Measurements from ENCODE around the gene MYCBP2. TPM values are rescaled to one million over a fixed set of nuclear protein-coding genes. Genes with fewer than 3 reads are reported as not detected.

The MYCBP2 gene
- total RNA-seq, 5 donors from 2014 or later (not counting 1 experiment from before 2014, with no cell fraction given): 153 to 214 (median 176) TPM

DNA sequence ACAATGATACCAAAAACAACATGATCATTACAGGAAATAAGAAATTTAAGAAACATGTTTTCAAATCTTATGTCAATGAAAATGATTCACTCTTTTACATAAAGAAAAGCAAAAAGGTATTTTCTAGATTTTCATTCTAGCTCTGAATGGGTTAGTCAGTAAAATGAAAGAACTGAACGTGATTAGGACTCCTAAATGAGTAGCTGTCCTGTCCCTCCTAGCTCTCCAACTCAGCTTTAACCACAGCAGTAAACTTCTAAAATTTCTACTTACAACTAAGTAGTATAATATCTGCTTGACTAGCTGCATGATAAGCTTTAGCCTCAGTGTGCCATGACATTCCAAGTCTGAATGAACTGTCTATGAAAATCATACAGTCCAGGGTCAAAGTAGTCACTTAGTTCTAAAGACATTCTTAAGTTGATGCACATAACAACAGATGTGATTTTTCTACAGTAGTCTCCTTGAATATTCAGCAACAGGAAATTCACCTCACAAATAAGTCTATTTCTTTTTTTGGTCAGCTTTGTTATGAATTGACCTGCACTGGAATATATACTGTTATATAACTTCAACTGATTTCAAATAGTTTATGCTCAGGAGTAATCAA is 136.4 kb downstream of the MYCBP2 start:
- H3K9me3 Mint-ChIP-seq: no peaks in the 10 kb centered on the region
- DNase-seq (no peak), ATAC-seq (replicated peaks in 1 of 4) (no peak)
- H3K36me3 ChIP-seq (ENCODE audit: control insufficient read depth in 2 of 2, extremely low read depth in 1 of 2, insufficient read depth in 1 of 2, low read length in 1 of 2): peaks cover 0 to 58% of the 10 kb centered on the region in 2 donors
- no peak overlapping the region for H3K27ac Mint-ChIP-seq
- no peak overlapping the region for H3K4me3 ChIP-seq (ENCODE audit: control insufficient read depth in 1 of 2, extremely low read depth in 1 of 2, low read length in 1 of 2)
- H3K9me3 ChIP-seq: no peaks in the 10 kb centered on the region
- H3K4me1 ChIP-seq (ENCODE audit: control insufficient read depth in 1 of 2, extremely low read depth in 1 of 2, insufficient read depth in 2 of 2, low read length in 2 of 2): no peaks in the 10 kb centered on the region
- H3K4me3 Mint-ChIP-seq: no peak overlapping the region
- H3K36me3 Mint-ChIP-seq: peaks cover 50% of the 10 kb centered on the region
- CTCF ChIA-PET: no interaction called here
- no CpG with 5 or more reads among the region's 1 CpG for WGBS (ENCODE audit: insufficient coverage)
- no peaks in the 10 kb centered on the region for H3K27me3 Mint-ChIP-seq
- H3K27me3 ChIP-seq (replicated peaks in 1 of 2; ENCODE audit: control insufficient read depth in 2 of 2, extremely low read depth in 1 of 2, insufficient read depth in 2 of 2, low read length in 1 of 2): no peaks in the 10 kb centered on the region
- POLR2A ChIA-PET: no interaction called here
- H3K27ac ChIP-seq (ENCODE audit: low read length): no peak overlapping the region
- peaks cover 6 to 18% (median 8%) of the 10 kb centered on the region in 3 donors for H3K4me1 Mint-ChIP-seq

DNA sequence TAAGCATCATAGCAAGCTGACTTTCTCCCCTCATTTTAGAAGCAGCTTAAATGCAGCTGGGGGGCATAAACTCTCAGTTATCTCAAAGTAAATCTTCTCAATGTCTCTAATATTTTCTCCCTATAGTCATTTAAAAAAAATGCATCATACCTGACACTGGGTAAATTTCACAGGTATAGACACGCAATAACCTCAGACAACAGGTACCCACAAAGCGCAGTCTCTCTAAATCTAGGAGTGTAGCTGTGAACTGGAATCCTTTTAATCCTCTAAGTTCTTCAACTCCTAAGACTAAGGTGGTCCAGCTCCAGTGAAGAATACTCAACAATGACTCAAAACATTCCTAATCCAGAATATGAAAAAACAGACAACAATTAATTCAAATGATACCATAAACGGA is 141.2 kb downstream of the MYCBP2 start:
- no peak overlapping the region for H3K4me3 Mint-ChIP-seq
- H3K36me3 Mint-ChIP-seq: peaks cover 59% of the 10 kb centered on the region
- H3K4me3 ChIP-seq (ENCODE audit: control insufficient read depth in 1 of 2, extremely low read depth in 1 of 2, low read length in 1 of 2): no peak overlapping the region
- H3K9me3 Mint-ChIP-seq: no peaks in the 10 kb centered on the region
- ChIA-PET CTCF (no interaction called here), POLR2A (no interaction called here)
- peaks cover 15 to 28% (median 16%) of the 10 kb centered on the region in 3 donors for H3K4me1 Mint-ChIP-seq
- H3K4me1 ChIP-seq (ENCODE audit: control insufficient read depth in 1 of 2, extremely low read depth in 1 of 2, insufficient read depth in 2 of 2, low read length in 2 of 2): peaks cover 0 to 3% of the 10 kb centered on the region in 2 experiments
- no peak overlapping the region for H3K27ac ChIP-seq (ENCODE audit: low read length)
- no CpG with 5 or more reads among the region's 3 CpGs for WGBS (ENCODE audit: insufficient coverage)
- H3K36me3 ChIP-seq (ENCODE audit: control insufficient read depth in 2 of 2, extremely low read depth in 1 of 2, insufficient read depth in 1 of 2, low read length in 1 of 2): peaks cover 4 to 50% of the 10 kb centered on the region in 2 donors
- peak overlapping the region in 1 of 2 donors; percentile 28 for H3K27ac Mint-ChIP-seq
- H3K27me3 Mint-ChIP-seq: no peaks in the 10 kb centered on the region
- DNase-seq: no peak
- ATAC-seq (replicated peaks in 1 of 4): no peak
- no peaks in the 10 kb centered on the region for H3K9me3 ChIP-seq
- H3K27me3 ChIP-seq (replicated peaks in 1 of 2; ENCODE audit: control insufficient read depth in 2 of 2, extremely low read depth in 1 of 2, insufficient read depth in 2 of 2, low read length in 1 of 2): no peaks in the 10 kb centered on the region

GRCh38 chr13:77184455-77184854 is 142.4 kb downstream of the MYCBP2 start:
- DNase-seq (no peak), ATAC-seq (replicated peaks in 1 of 4) (peak in 2 of 4 experiments; percentile 43 to 58)
- H3K27ac Mint-ChIP-seq: peak overlapping the region; percentile 53 to 79
- peaks cover 15 to 25% (median 16%) of the 10 kb centered on the region in 3 donors for H3K4me1 Mint-ChIP-seq
- H3K27me3 Mint-ChIP-seq: no peaks in the 10 kb centered on the region
- peaks cover 65% of the 10 kb centered on the region for H3K36me3 Mint-ChIP-seq
- ChIA-PET POLR2A (interaction anchor here in 1 of 2 donors (0.6 kb wide), 1 partner anchor 1965 kb away, joined by 3 read pairs; no protein-coding TSS in a partner anchor), CTCF (no interaction called here)
- no peaks in the 10 kb centered on the region for H3K9me3 ChIP-seq
- H3K4me1 ChIP-seq (ENCODE audit: control insufficient read depth in 1 of 2, extremely low read depth in 1 of 2, insufficient read depth in 2 of 2, low read length in 2 of 2): peaks cover 0 to 3% of the 10 kb centered on the region in 2 experiments
- H3K36me3 ChIP-seq (ENCODE audit: control insufficient read depth in 2 of 2, extremely low read depth in 1 of 2, insufficient read depth in 1 of 2, low read length in 1 of 2): peaks cover 8 to 57% of the 10 kb centered on the region in 2 donors
- 40% methylated on average over 1 of the region's 2 CpGs for WGBS (ENCODE audit: insufficient coverage)
- H3K4me3 Mint-ChIP-seq: no peak overlapping the region
- no peaks in the 10 kb centered on the region for H3K27me3 ChIP-seq (replicated peaks in 1 of 2; ENCODE audit: control insufficient read depth in 2 of 2, extremely low read depth in 1 of 2, insufficient read depth in 2 of 2, low read length in 1 of 2)
- no peak overlapping the region for H3K4me3 ChIP-seq (ENCODE audit: control insufficient read depth in 1 of 2, extremely low read depth in 1 of 2, low read length in 1 of 2)
- no peaks in the 10 kb centered on the region for H3K9me3 Mint-ChIP-seq
- H3K27ac ChIP-seq (ENCODE audit: low read length): peak overlapping the region; percentile 10

- Histone ChIP-seq H3K27me3 (replicated peaks in 1 of 2; ENCODE audit: control insufficient read depth in 2 of 2, extremely low read depth in 1 of 2, insufficient read depth in 2 of 2, low read length in 1 of 2) (no peaks in the 10 kb centered on the region), H3K27ac (ENCODE audit: low read length) (no peak overlapping the region), H3K4me3 (ENCODE audit: control insufficient read depth in 1 of 2, extremely low read depth in 1 of 2, low read length in 1 of 2) (no peak overlapping the region), H3K9me3 (no peaks in the 10 kb centered on the region), H3K4me1 (ENCODE audit: control insufficient read depth in 1 of 2, extremely low read depth in 1 of 2, insufficient read depth in 2 of 2, low read length in 2 of 2) (peaks cover 0 to 3% of the 10 kb centered on the region in 2 experiments), H3K36me3 (ENCODE audit: control insufficient read depth in 2 of 2, extremely low read depth in 1 of 2, insufficient read depth in 1 of 2, low read length in 1 of 2) (peaks cover 8 to 62% of the 10 kb centered on the region in 2 donors)
- CTCF ChIA-PET: interaction anchor here in 1 of 2 donors (0.6 kb wide), 1 partner anchor 58 kb away, joined by 6 read pairs; no protein-coding TSS in a partner anchor
- Mint-ChIP-seq H3K4me1 (peaks cover 9 to 14% (median 13%) of the 10 kb centered on the region in 3 donors), H3K27me3 (no peaks in the 10 kb centered on the region), H3K9me3 (no peaks in the 10 kb centered on the region), H3K4me3 (no peak overlapping the region), H3K36me3 (peaks cover 69% of the 10 kb centered on the region), H3K27ac (no peak overlapping the region)
- no peak for DNase-seq
- no peak for ATAC-seq (replicated peaks in 1 of 4)
- WGBS (ENCODE audit: insufficient coverage): no CpG with 5 or more reads among the region's 4 CpGs
- POLR2A ChIA-PET: no interaction called here
Observed at GRCh38 chr13:77180011-77180410, 146.9 kb downstream of the MYCBP2 start.

DNA sequence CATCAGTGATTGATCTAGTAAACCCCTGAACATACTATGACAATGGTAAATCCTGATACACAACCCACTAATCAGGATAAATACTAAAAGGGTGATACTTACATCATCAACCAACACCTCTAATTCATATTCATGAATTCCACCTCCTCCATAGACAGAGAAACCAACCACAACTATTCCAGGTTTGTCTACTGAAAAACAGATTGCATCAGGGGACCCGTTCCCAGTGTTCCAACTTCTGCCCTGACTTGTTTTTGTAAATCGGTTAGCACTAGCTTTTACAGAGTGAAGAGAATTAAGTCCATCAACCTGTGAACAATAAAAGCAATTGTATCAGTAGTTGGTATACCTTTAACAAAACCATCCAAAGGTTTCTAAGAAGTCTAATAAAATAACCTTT is 149.2 kb downstream of the MYCBP2 start:
- H3K4me3 Mint-ChIP-seq: no peak overlapping the region
- no peaks in the 10 kb centered on the region for H3K27me3 Mint-ChIP-seq
- Histone ChIP-seq H3K27me3 (replicated peaks in 1 of 2; ENCODE audit: control insufficient read depth in 2 of 2, extremely low read depth in 1 of 2, insufficient read depth in 2 of 2, low read length in 1 of 2) (no peaks in the 10 kb centered on the region), H3K4me1 (ENCODE audit: control insufficient read depth in 1 of 2, extremely low read depth in 1 of 2, insufficient read depth in 2 of 2, low read length in 2 of 2) (no peaks in the 10 kb centered on the region), H3K36me3 (ENCODE audit: control insufficient read depth in 2 of 2, extremely low read depth in 1 of 2, insufficient read depth in 1 of 2, low read length in 1 of 2) (peaks cover 7 to 62% of the 10 kb centered on the region in 2 donors), H3K9me3 (no peaks in the 10 kb centered on the region), H3K4me3 (ENCODE audit: control insufficient read depth in 1 of 2, extremely low read depth in 1 of 2, low read length in 1 of 2) (no peak overlapping the region), H3K27ac (ENCODE audit: low read length) (no peak overlapping the region)
- no peaks in the 10 kb centered on the region for H3K9me3 Mint-ChIP-seq
- DNase-seq (no peak), ATAC-seq (replicated peaks in 1 of 4) (no peak)
- no peak overlapping the region for H3K27ac Mint-ChIP-seq
- peaks cover 68% of the 10 kb centered on the region for H3K36me3 Mint-ChIP-seq
- peaks cover 0 to 3% (median 2%) of the 10 kb centered on the region in 3 donors for H3K4me1 Mint-ChIP-seq
- WGBS (ENCODE audit: insufficient coverage): no CpG with 5 or more reads among the region's 2 CpGs
- ChIA-PET CTCF (no interaction called here), POLR2A (interaction anchor here in 1 of 2 donors (1.0 kb wide), 1 partner anchor 25 kb away, joined by 7 read pairs; no protein-coding TSS in a partner anchor)

DNA sequence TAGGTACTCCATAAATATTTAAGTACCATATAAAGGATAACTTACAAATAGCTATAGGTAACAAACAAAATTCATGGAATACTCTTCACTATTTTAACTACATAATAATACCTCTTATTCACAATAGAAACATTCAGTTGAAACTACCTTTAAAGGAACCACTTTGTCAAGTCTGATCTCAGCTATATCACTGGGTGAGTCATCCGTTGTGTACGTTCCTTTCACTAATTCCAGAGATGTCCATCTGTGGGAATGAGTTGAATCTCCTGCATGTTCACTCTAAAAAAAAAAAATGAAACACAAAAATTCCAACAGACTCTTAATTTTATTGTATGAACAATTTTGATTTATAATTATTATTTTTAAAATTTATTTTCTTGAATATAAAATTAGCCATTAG is 150.5 kb downstream of the MYCBP2 start:
- ChIA-PET CTCF (interaction anchor here (0.6 to 0.8 kb wide), 3 partner anchors 81 to 100 kb away, joined by 3 to 4 read pairs (median 3); no protein-coding TSS in a partner anchor), POLR2A (interaction anchor here (0.6 to 0.7 kb wide), 2 partner anchors 9 to 62 kb away, joined by 3 to 4 read pairs; no protein-coding TSS in a partner anchor)
- Mint-ChIP-seq H3K27me3 (no peaks in the 10 kb centered on the region), H3K4me3 (no peak overlapping the region), H3K4me1 (peaks cover 0 to 7% (median 2%) of the 10 kb centered on the region in 3 donors), H3K27ac (no peak overlapping the region), H3K36me3 (peaks cover 68% of the 10 kb centered on the region), H3K9me3 (no peaks in the 10 kb centered on the region)
- H3K4me1 ChIP-seq (ENCODE audit: control insufficient read depth in 1 of 2, extremely low read depth in 1 of 2, insufficient read depth in 2 of 2, low read length in 2 of 2): no peaks in the 10 kb centered on the region
- H3K27me3 ChIP-seq (replicated peaks in 1 of 2; ENCODE audit: control insufficient read depth in 2 of 2, extremely low read depth in 1 of 2, insufficient read depth in 2 of 2, low read length in 1 of 2): no peaks in the 10 kb centered on the region
- no peak for ATAC-seq (replicated peaks in 1 of 4)
- DNase-seq: no peak
- no peak overlapping the region for H3K4me3 ChIP-seq (ENCODE audit: control insufficient read depth in 1 of 2, extremely low read depth in 1 of 2, low read length in 1 of 2)
- WGBS (ENCODE audit: insufficient coverage): no CpG with 5 or more reads among the region's 2 CpGs
- H3K27ac ChIP-seq (ENCODE audit: low read length): no peak overlapping the region
- H3K36me3 ChIP-seq (ENCODE audit: control insufficient read depth in 2 of 2, extremely low read depth in 1 of 2, insufficient read depth in 1 of 2, low read length in 1 of 2): peaks cover 7 to 67% of the 10 kb centered on the region in 2 donors
- no peaks in the 10 kb centered on the region for H3K9me3 ChIP-seq
